Neuron (in vitro differentiated cells): ENCODE results near the gene KRT4.
"Not testable (repeated sequence)": the region's sequence is repeated elsewhere in the genome, so short reads cannot be mapped to it uniquely, and the experiment has no call there.

ENCODE experiments used
- H2AFZ ChIP-seq: one replicate; pipeline ENCODE4 v1.6.1; 2013; ENCODE audit warnings: low read depth, mild to moderate bottlenecking, inconsistent platforms, low read length, moderate library complexity
- H3K27me3 ChIP-seq: one replicate; pipeline ENCODE4 v1.6.1; 2013; ENCODE audit warnings: low read length; ENCODE audit not compliant: insufficient read depth
- H3K36me3 ChIP-seq: one replicate; pipeline ENCODE4 v1.6.1; 2013; ENCODE audit warnings: low read length; ENCODE audit not compliant: insufficient read depth
- H3K4me1 ChIP-seq: one replicate; pipeline ENCODE4 v1.6.1; 2013; ENCODE audit warnings: low read length; ENCODE audit not compliant: insufficient read depth
- H3K4me3 ChIP-seq: 2 replicates; pipeline ENCODE4 v1.5.1; 2013; ENCODE audit warnings: mild to moderate bottlenecking, low read length, moderate library complexity
- H3K9me3 ChIP-seq: one replicate; pipeline ENCODE4 v1.6.1; 2013; ENCODE audit warnings: low read length

Gene KRT4

GRCh38 chr12:52813885-52814709 is at the start of gene KRT4:
Gene KRT4, minus strand, starts transcription at chr12:52814116. Its CDS starts 58 bp downstream, at chr12:52814058.
- Histone ChIP-seq H3K27me3 (peaks cover 4% of the 10 kb centered on the region), H2AFZ (no peak within 1 kb of the TSS), H3K36me3 (no peaks in the 10 kb centered on the region), H3K4me1 (no peaks in the 10 kb centered on the region), H3K4me3 (no peak within 1 kb of the TSS), H3K9me3 (no peaks in the 10 kb centered on the region)

GRCh38 chr12:52862023-52862422 is 48.1 kb upstream of the KRT4 start:
- Histone ChIP-seq H3K4me3 (no peak overlapping the region), H3K4me1 (no peaks in the 10 kb centered on the region), H3K36me3 (no peaks in the 10 kb centered on the region), H2AFZ (no peak overlapping the region), H3K9me3 (no peaks in the 10 kb centered on the region), H3K27me3 (no peaks in the 10 kb centered on the region)

DNA sequence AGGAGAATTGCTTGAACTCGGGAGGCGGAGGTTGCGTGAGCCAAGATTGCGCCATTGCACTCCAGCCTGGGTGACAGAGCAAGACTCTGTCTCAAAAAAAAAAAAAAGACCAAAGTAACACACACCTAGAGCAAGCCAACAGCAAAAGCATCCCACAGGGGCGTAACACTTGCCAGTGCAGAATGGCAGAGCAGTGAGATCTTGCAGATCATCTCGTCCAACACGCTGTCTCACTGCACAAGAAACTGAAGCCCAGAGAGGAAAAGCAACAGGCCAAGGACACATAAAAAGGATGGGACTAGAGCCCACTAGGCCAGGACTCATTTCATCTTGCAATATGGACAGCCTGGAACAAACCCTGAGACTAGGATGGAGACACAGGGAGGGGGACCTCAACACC is 47.6 kb upstream of the KRT4 start:
- no peak overlapping the region for H3K4me3 ChIP-seq
- no peaks in the 10 kb centered on the region for H3K36me3 ChIP-seq
- H3K9me3 ChIP-seq: no peaks in the 10 kb centered on the region
- H3K27me3 ChIP-seq: no peaks in the 10 kb centered on the region
- H2AFZ ChIP-seq: no peak overlapping the region
- H3K4me1 ChIP-seq: no peaks in the 10 kb centered on the region

GRCh38 chr12:52860102-52860823 is 46.3 kb upstream of the KRT4 start:
- Histone ChIP-seq H3K9me3 (no peaks in the 10 kb centered on the region), H2AFZ (no peak overlapping the region), H3K4me3 (no peak overlapping the region), H3K36me3 (no peaks in the 10 kb centered on the region), H3K27me3 (no peaks in the 10 kb centered on the region), H3K4me1 (no peaks in the 10 kb centered on the region)

DNA sequence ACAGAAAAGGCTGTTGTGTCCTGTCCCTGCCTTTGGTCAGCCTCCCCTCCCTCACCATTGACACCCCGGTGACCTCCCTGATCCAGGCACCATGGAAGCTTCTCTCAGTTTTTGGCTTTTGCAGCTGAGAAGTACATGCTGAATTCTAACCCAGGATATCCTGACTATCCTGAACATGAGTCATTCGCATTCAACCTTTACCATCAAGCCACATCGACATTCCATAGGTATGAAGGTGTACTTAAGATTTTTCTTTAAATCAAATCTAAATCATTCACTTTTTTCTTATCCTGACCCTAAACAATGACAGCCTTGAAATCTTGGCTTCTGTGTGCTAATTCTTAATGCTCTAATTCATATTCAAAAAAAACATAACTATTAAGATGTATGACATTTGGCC is 43.6 kb upstream of the KRT4 start:
- H3K9me3 ChIP-seq: no peaks in the 10 kb centered on the region
- H2AFZ ChIP-seq: no peak overlapping the region

GRCh38 chr12:52856787-52857186 is 42.9 kb upstream of the KRT4 start:
- H2AFZ ChIP-seq: no peak overlapping the region
- H3K27me3 ChIP-seq: peaks cover under 1% of the 10 kb centered on the region
- H3K36me3 ChIP-seq: no peaks in the 10 kb centered on the region
- no peak overlapping the region for H3K4me3 ChIP-seq
- H3K9me3 ChIP-seq: no peaks in the 10 kb centered on the region
- H3K4me1 ChIP-seq: no peaks in the 10 kb centered on the region

More for the DNA sequence above, 43.6 kb upstream of the KRT4 start:
- Histone ChIP-seq H3K4me1 (no peaks in the 10 kb centered on the region), H3K27me3 (no peaks in the 10 kb centered on the region), H3K4me3 (no peak overlapping the region), H3K36me3 (no peaks in the 10 kb centered on the region)

- H3K27me3 ChIP-seq, H2AFZ ChIP-seq, H3K36me3 ChIP-seq, H3K4me1 ChIP-seq, H3K9me3 ChIP-seq, H3K4me3 ChIP-seq: not testable (repeated sequence)
Measured at GRCh38 chr12:52856077-52856476, 42.2 kb upstream of the KRT4 start.

DNA sequence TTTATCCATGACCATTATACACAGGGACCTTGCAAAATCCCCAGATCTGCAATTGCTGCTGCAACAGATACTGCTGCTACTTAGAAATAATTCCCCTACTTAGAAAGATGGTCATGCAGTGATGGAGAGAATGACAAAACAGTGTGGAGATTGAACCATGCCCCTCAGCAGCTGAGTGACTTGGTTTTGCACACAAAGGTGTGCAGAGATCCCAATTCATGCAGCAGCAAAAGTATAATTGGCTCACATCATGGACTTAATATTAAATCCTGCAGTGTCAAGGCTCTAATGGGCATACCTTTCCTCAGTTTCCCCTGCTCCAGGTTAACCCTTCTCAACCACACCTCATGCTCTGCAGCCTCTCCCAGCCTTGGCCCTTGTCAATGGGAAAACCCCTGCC is 37.9 kb upstream of the KRT4 start:
- Histone ChIP-seq H3K4me1 (no peaks in the 10 kb centered on the region), H3K27me3 (peaks cover 5% of the 10 kb centered on the region), H3K36me3 (no peaks in the 10 kb centered on the region), H2AFZ (no peak overlapping the region), H3K9me3 (no peaks in the 10 kb centered on the region), H3K4me3 (no peak overlapping the region)

DNA sequence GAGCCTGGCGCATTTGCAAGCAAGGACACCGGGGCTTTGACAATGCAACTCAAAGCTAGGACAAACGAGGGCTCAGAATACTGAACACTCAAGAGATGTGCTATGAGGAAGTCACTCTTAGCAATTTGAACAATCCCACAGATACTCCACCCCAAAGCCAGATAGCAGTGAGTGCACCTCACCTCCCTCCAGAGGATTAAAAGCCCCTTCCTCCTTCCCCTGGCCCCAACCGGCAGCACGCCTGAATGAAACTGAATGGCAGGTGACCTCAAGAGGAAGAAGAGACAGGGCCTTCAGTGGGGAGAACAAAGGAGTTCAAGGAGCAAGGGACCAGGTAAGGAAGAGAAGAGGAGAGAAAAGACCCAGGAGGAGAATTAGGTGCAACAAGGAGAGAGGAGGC is 36.8 kb upstream of the KRT4 start:
- Histone ChIP-seq H3K36me3 (no peaks in the 10 kb centered on the region), H3K4me1 (no peaks in the 10 kb centered on the region), H3K4me3 (no peak overlapping the region), H2AFZ (no peak overlapping the region), H3K9me3 (no peaks in the 10 kb centered on the region), H3K27me3 (peaks cover 5% of the 10 kb centered on the region)

GRCh38 chr12:52849511-52849910 is 35.6 kb upstream of the KRT4 start:
- no peaks in the 10 kb centered on the region for H3K4me1 ChIP-seq
- peaks cover 5% of the 10 kb centered on the region for H3K27me3 ChIP-seq
- no peaks in the 10 kb centered on the region for H3K36me3 ChIP-seq
- H3K9me3 ChIP-seq: no peaks in the 10 kb centered on the region
- no peak overlapping the region for H2AFZ ChIP-seq
- H3K4me3 ChIP-seq: no peak overlapping the region

- Histone ChIP-seq H3K4me1 (no peaks in the 10 kb centered on the region), H3K4me3 (no peak within 1 kb of the TSS), H3K27me3 (peaks cover 5% of the 10 kb centered on the region), H3K9me3 (no peaks in the 10 kb centered on the region), H2AFZ (no peak within 1 kb of the TSS), H3K36me3 (no peaks in the 10 kb centered on the region)
Measured at GRCh38 chr12:52848661-52849255, 34.8 kb upstream of the KRT4 start, which contains the start of gene KRT78. Gene KRT78, minus strand, starts transcription at chr12:52848994. Its CDS starts 64 bp downstream, at chr12:52848930.

DNA sequence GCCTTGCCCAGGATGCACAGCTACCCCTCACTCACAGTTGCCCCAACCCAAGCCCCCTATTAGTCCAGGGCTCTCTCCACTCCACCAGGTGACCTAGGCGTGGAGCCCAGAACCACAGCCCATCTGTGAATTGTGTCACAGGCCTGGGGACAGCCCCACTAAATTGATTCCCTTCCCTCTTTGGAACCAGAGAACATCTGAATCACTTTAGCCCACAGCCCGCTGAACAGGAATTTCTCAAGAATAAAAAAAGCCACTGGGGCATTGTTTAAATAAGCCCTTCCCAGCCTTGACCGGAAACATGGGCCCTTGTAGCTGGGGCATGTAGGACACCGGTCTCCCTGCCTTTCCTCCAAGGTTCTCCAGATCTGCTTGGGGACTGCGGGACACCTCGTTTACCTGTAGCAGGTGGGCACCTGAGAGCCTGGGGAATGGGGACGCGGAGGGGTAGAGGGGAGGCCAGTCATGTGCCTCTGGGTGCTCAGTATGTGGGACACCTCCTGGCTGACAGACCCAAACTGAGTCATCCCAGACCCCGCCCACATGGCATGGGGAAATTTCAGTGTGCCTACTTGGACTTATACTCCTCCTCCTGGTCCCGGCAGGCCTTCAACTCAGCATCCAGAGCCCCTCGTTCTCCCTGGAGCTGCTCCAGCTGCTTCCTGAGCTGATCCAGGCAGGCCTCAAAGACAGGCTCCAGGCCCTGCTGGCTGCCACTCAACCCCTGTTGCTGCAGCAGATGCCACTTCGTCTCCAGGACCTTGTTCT is 33.6 kb upstream of the KRT4 start:
- Histone ChIP-seq H3K4me3 (no peak overlapping the region), H3K4me1 (no peaks in the 10 kb centered on the region), H3K9me3 (no peaks in the 10 kb centered on the region), H3K36me3 (no peaks in the 10 kb centered on the region), H3K27me3 (peaks cover 5% of the 10 kb centered on the region), H2AFZ (no peak overlapping the region)
